Type B pancreatic cell (in vitro differentiated cells): ENCODE results near the gene TCF12. TPM values are rescaled to one million over a fixed set of nuclear protein-coding genes. Genes with fewer than 3 reads are reported as not detected.

Experiments
- DNase-seq: peaks from one replicate; pipeline ENCODE4 v3.0.0; 2021; ENCODE audit warnings: mixed read lengths; ENCODE audit not compliant: unreplicated experiment; ENCODE audit errors: extremely low spot score
- H3K27ac Mint-ChIP-seq: 2 replicates; pipeline ENCODE4 v1.8.0; 2021; ENCODE audit warnings: mild to moderate bottlenecking, mixed read lengths
- H3K27me3 Mint-ChIP-seq: 2 replicates; pipeline ENCODE4 v1.8.0; 2021; ENCODE audit warnings: mixed read lengths
- H3K36me3 Mint-ChIP-seq: 2 replicates; pipeline ENCODE4 v1.8.0; 2021; ENCODE audit warnings: mixed read lengths
- H3K4me1 Mint-ChIP-seq: one replicate; pipeline ENCODE4 v1.8.0; 2021; ENCODE audit warnings: mixed read lengths; ENCODE audit not compliant: unreplicated experiment
- H3K4me3 Mint-ChIP-seq: 2 replicates; pipeline ENCODE4 v1.8.0; 2021; ENCODE audit warnings: mild to moderate bottlenecking, mixed read lengths
- H3K9me3 Mint-ChIP-seq: 2 replicates; pipeline ENCODE4 v1.8.0; 2021; ENCODE audit warnings: mixed read lengths
- total RNA-seq: library from RNA; stranded (reverse); gene quantifications from 2 replicates; pipeline ENCODE4 v1.2.1, GENCODE V29; 2021; ENCODE audit warnings: low replicate concordance
- TF ChIP-seq, protein P1 (sequence below): fragments of 200-600 bp; sonication (generic); conservative IDR thresholded peaks from 2 replicates; pipeline ENCODE4 v1.5.0; 2021; ENCODE audit warnings: antibody characterized with exemption, mild to moderate bottlenecking

The TCF12 gene
- total RNA-seq, 1 donor from 2014 or later = 153 TPM

DNA sequence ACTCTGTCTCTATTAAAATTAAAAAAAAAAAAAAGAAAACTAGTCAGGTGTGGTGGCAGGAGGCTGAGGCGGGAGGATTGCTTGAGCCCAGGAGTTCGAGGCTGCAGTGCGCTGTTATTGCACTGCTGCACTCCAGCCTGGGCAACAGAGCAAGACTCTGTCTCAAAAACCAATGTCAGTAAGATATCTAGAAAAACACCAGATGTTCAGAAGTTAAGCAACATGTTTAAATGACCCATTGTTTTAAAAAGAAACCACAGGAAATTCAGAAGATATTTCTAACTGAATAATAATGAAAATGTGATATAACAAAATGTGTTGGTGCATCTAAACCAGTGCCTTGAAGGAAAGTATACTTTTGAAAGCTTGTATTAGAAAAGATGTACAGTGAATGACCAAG, 254.5 kb downstream of the TCF12 start:
- H3K4me1 Mint-ChIP-seq = no peaks in the 10 kb centered on the region
- no peaks in the 10 kb centered on the region for H3K27me3 Mint-ChIP-seq
- TF ChIP-seq, protein P1, sequence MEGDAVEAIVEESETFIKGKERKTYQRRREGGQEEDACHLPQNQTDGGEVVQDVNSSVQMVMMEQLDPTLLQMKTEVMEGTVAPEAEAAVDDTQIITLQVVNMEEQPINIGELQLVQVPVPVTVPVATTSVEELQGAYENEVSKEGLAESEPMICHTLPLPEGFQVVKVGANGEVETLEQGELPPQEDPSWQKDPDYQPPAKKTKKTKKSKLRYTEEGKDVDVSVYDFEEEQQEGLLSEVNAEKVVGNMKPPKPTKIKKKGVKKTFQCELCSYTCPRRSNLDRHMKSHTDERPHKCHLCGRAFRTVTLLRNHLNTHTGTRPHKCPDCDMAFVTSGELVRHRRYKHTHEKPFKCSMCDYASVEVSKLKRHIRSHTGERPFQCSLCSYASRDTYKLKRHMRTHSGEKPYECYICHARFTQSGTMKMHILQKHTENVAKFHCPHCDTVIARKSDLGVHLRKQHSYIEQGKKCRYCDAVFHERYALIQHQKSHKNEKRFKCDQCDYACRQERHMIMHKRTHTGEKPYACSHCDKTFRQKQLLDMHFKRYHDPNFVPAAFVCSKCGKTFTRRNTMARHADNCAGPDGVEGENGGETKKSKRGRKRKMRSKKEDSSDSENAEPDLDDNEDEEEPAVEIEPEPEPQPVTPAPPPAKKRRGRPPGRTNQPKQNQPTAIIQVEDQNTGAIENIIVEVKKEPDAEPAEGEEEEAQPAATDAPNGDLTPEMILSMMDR = no peak
- no peak overlapping the region for H3K27ac Mint-ChIP-seq
- peaks cover 27% of the 10 kb centered on the region for H3K36me3 Mint-ChIP-seq
- DNase-seq = no peak
- no peaks in the 10 kb centered on the region for H3K9me3 Mint-ChIP-seq
- no peak overlapping the region for H3K4me3 Mint-ChIP-seq

DNA sequence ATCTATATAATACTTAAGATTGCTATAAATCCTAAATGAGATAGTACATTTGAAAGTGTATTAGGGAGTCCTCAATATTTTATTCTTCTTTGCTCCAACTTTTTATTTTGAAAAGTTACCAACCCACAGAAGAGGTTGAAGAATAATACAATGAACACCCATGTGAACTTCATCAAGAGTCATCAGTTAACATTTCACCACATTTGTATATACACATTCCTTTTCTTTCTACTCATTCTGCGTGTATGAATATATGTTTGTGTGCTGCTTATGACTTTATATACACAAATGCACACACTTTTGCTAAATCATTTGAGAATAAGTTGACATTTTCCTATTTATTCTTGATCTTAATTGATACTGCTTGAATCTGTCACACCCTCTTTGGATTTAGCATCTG, 264.6 kb downstream of the TCF12 start:
- H3K4me3 Mint-ChIP-seq = no peak overlapping the region
- H3K4me1 Mint-ChIP-seq = peaks cover 9% of the 10 kb centered on the region

DNA sequence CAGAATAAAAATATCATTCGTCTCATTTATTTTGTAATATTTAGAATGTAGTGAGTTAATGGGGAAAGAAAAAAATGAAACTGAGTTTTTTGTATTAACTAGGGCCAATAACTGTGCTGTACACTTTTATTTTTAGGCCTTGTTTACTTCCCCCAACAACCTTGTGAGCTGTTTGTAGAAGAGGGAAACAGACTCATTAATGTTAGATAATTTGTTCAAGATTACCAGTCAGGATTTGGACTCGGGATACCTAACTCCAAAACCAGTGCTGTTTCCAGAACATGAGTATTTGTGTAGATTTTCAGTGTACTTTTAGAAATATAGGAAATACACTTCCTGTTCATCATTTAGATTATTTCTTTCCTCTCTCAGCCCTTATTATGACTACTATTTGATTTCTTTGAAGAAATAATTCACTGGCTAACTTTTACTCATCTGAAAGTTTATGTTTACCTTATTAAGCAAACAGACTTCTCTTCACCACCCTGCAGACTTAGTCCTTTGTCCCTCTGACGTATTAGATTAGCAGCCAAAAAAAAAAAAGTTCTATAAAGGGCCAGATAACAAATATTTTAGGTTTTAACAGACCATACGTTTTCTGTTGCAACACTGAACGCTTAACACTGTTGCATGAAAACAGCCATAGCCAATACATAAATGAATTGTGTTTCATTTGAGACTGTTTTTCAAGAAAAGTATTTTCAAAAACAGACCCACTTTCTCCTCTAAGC, 265.3 kb downstream of the TCF12 start:
- H3K4me1 Mint-ChIP-seq = peaks cover 9% of the 10 kb centered on the region
- H3K36me3 Mint-ChIP-seq = peaks cover 21% of the 10 kb centered on the region
- peaks cover 3% of the 10 kb centered on the region for H3K9me3 Mint-ChIP-seq
- H3K27me3 Mint-ChIP-seq = no peaks in the 10 kb centered on the region
- TF ChIP-seq, protein P1 = no peak
- DNase-seq = no peak
- H3K4me3 Mint-ChIP-seq = no peak overlapping the region
- H3K27ac Mint-ChIP-seq = no peak overlapping the region

More for the DNA sequence above, 264.6 kb downstream of the TCF12 start:
- Mint-ChIP-seq H3K36me3 (peaks cover 21% of the 10 kb centered on the region), H3K27me3 (no peaks in the 10 kb centered on the region), H3K27ac (no peak overlapping the region), H3K9me3 (peaks cover 3% of the 10 kb centered on the region)
- TF ChIP-seq, protein P1 = no peak
- DNase-seq = no peak

DNA sequence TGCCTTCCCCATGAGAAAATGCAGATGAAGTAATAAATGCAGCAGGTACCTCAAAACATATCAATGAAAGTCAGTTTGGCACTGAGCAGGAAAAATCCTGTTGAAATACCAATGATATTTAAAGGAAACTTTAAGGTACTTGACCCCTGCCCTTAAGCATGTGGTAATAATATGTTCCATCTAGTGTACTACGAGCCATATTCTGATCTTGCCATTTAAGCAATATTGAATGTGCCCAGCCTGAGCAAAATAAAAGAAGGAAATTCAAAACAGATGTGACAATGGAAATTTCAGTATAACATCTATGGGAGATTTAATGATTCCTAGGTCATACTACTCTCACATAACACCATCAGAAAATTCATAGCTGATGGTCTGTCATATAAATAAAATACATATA, 266.1 kb downstream of the TCF12 start:
- peaks cover 21% of the 10 kb centered on the region for H3K36me3 Mint-ChIP-seq
- H3K4me3 Mint-ChIP-seq = no peak overlapping the region
- TF ChIP-seq, protein P1 = no peak
- peaks cover 3% of the 10 kb centered on the region for H3K9me3 Mint-ChIP-seq
- no peak for DNase-seq
- H3K27me3 Mint-ChIP-seq = no peaks in the 10 kb centered on the region
- peaks cover 9% of the 10 kb centered on the region for H3K4me1 Mint-ChIP-seq
- no peak overlapping the region for H3K27ac Mint-ChIP-seq

DNA sequence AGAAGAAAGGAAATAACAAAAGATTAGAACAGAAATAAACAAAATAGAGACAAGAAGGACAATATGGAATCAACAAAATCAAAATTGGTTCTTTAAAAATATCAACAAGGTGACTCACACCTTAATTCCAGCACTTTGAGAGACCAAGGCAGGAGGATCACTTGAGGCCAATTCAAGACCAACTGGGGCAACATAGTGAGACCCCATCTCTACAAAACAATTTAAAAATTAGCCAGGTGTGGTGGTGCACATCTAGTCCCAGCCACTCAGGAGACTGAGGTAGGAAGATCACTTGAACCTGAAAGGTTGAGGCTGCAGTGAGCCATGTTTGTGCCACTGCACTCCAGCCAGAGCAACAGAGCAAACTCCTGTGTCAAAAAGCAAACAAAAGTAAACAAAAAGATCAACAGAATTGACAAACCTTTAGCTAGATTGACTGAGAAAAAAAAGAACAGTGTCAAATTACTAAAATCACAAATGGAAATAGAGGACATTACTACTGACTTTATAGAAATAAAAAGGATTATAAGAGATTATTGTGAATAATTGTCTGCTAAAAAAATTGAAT, 267.1 kb downstream of the TCF12 start:
- H3K9me3 Mint-ChIP-seq = peaks cover 3% of the 10 kb centered on the region
- H3K4me3 Mint-ChIP-seq = no peak overlapping the region
- no peak overlapping the region for H3K27ac Mint-ChIP-seq
- TF ChIP-seq, protein P1 = no peak
- peaks cover 9% of the 10 kb centered on the region for H3K4me1 Mint-ChIP-seq
- no peaks in the 10 kb centered on the region for H3K27me3 Mint-ChIP-seq
- H3K36me3 Mint-ChIP-seq = peaks cover 18% of the 10 kb centered on the region
- no peak for DNase-seq
